HG03175 (cell line): ENCODE measurements around the gene PRICKLE2.

ENCODE experiments used
- ATAC-seq: cut with Tn5 transposase; IDR thresholded peaks from one replicate; pipeline ENCODE4 v1.9.1; 2021; ENCODE audit warnings: mild to moderate bottlenecking, moderate library complexity; ENCODE audit not compliant: unreplicated experiment

Gene PRICKLE2

DNA sequence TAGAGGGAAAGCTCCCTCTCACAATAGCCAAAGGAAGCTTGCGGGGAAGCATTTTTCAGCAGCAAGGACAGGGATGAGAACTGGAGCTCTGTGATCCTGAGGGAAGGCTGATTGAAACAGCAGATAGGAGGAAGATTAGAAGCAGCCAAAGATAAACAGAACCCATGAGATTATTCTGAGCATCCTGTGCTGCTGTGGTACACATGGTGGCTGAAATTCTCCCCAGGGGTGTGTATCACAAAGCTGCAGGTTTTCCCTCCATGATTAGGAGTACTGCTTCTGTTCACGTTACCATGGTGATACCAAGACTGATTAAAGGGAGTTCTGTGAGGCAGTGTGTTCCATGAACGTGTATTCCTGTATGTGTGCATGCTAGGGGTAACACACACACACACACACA is 171.7 kb downstream of the PRICKLE2 start:
- ATAC-seq, result no peak

DNA sequence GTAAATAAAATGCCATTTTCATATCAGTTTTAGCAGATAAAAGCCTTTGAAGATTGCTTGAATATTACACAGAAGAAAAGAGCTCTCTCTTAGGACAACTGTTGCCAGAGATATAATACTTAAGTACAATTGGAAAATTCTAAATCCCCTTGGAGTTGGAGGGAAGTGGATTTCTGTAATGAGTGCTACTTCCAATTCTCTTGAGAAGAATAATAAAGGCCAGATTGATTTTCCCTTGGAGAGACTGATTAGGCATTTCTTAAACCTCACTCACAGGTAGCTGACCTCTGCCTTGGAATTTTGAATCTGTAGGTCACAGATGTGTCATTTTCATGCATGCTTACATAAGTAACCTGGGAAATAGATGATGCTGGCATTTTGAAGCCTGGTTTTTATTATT is 172.1 kb downstream of the PRICKLE2 start:
- no peak for ATAC-seq

DNA sequence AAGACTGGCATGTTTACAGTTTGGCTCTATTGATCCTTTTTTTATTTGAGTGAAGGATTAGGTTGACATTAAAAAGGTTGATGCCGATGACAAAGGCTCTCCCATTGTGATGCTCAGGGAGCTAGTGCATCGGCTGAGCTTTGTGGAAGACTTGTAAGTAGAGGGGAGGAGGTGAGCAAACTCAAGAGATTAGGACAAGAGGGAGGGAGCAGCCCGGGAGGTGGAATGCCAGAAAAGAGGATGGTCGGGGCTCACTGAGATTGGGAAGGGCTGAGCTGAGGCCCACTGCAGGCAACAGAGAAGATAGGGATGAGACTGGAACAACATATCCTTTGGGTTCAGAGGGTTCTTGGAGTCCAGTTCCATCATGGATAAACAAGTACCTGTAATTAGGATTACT is 175.4 kb downstream of the PRICKLE2 start:
- no peak for ATAC-seq

- ATAC-seq, result no peak
Measured at GRCh38 chr3:64049136-64049535, 176.1 kb downstream of the PRICKLE2 start.

- no peak for ATAC-seq
Measured at GRCh38 chr3:64048631-64049061, 176.6 kb downstream of the PRICKLE2 start.

- ATAC-seq, result no peak
Measured at GRCh38 chr3:64047787-64048186, 177.5 kb downstream of the PRICKLE2 start.

GRCh38 chr3:64046996-64047594 is 178.2 kb downstream of the PRICKLE2 start:
- no peak for ATAC-seq

GRCh38 chr3:64046592-64046991 is 178.7 kb downstream of the PRICKLE2 start:
- no peak for ATAC-seq

- no peak for ATAC-seq
Measured at GRCh38 chr3:64042952-64043351, 182.3 kb downstream of the PRICKLE2 start.
